Endothelial cell of umbilical vein (primary cell): Measurements from ENCODE around the gene GFER. TPM values are rescaled to one million over a fixed set of nuclear protein-coding genes. Genes with fewer than 3 reads are reported as not detected.

Experiments used
- BruUV-seq: library from RNA; stranded (reverse); fragments of 400-500 nt; replicated peaks from 2 replicates; lab custom pipeline; 2021; lab: Mats Ljungman, UMichigan
- CTCF ChIA-PET: fragments of 300-600, 350-600 bp; sonication (Branson Sonifier 250); formaldehyde crosslinking; loops from one replicate; lab custom pipeline; 2021; ENCODE audit warnings: antibody characterized with exemption, inconsistent platforms; lab: Charles Lee
- POLR2A ChIA-PET: fragments of 300-600, 350-600 bp; sonication (Branson Sonifier 250); formaldehyde crosslinking; loops from one replicate; lab custom pipeline; 2021; ENCODE audit warnings: antibody characterized with exemption, inconsistent platforms; lab: Charles Lee
- DNase-seq: peaks from one replicate; pipeline ENCODE4 v3.0.0-alpha.2; 2011; ENCODE audit warnings: low read depth, low spot score
- FAIRE-seq: peaks from 2 replicates; lab custom pipeline; 2011; peaks lifted over from hg19 to GRCh38; lab: Jason Lieb, UNC
- H2AFZ ChIP-seq: 2 replicates; pipeline ENCODE4 v1.6.0; 2012; ENCODE audit warnings: low read depth, low read length, control low read depth, inconsistent platforms
- H3K27ac ChIP-seq: 2 replicates; pipeline ENCODE4 v1.5.1; 2011; ENCODE audit warnings: low read depth, mild to moderate bottlenecking, control low read depth, low read length, moderate library complexity; ENCODE audit not compliant: insufficient read depth
- H3K27me3 ChIP-seq, 2 experiments: 2 replicates each; pipeline versions ENCODE4 v1.6.0 to v1.6.1; 2011; ENCODE audit warnings: low read length in 2 of 2, mixed read lengths in 1 of 2; ENCODE audit not compliant: control insufficient read depth in 2 of 2, insufficient read depth in 2 of 2
- H3K36me3 ChIP-seq, 2 experiments: 2 replicates in 1 of 2; 3 replicates in 1 of 2; pipeline ENCODE4 v1.5.1; 2011; ENCODE audit warnings: low read length in 2 of 2, mild to moderate bottlenecking in 1 of 2, moderate library complexity in 1 of 2; ENCODE audit not compliant: control insufficient read depth in 2 of 2, insufficient read depth in 2 of 2; ENCODE audit errors: extremely low read depth in 1 of 2
- H3K4me1 ChIP-seq: 3 replicates; pipeline ENCODE4 v1.5.1; 2011; ENCODE audit warnings: mild to moderate bottlenecking, low read length; ENCODE audit not compliant: control insufficient read depth, insufficient read depth; ENCODE audit errors: extremely low read depth
- H3K4me2 ChIP-seq: 2 replicates; pipeline ENCODE4 v1.6.1; 2011; ENCODE audit warnings: low read length, control low read depth, mixed read lengths; ENCODE audit not compliant: insufficient read depth
- H3K4me3 ChIP-seq, 3 experiments: fragments of 200-600 bp in 1 of 3; sonication (generic), shearing (Covaris generic) in 1 of 3; replicated peaks in 1 of 3; 2 replicates each; pipeline ENCODE4 v1.5.1; 2011 to 2016; ENCODE audit warnings: control low read depth in 3 of 3, low read length in 3 of 3, mild to moderate bottlenecking in 2 of 3, inconsistent platforms in 1 of 3, low read depth in 1 of 3, moderate library complexity in 1 of 3; ENCODE audit not compliant: insufficient read depth in 1 of 3
- H3K79me2 ChIP-seq: 2 replicates; pipeline ENCODE4 v1.6.0; 2012; ENCODE audit warnings: low read length, inconsistent platforms; ENCODE audit not compliant: control insufficient read depth, insufficient read depth
- H3K9ac ChIP-seq: replicated peaks from 2 replicates; pipeline ENCODE3; 2011; ENCODE audit warnings: low read length, control low read depth; ENCODE audit not compliant: insufficient read depth; ENCODE audit errors: extremely low read depth
- H3K9me1 ChIP-seq: replicated peaks from 3 replicates; pipeline ENCODE4 v1.6.0; 2011; ENCODE audit warnings: mild to moderate bottlenecking, low read length; ENCODE audit not compliant: control insufficient read depth, insufficient read depth; ENCODE audit errors: extremely low read depth
- H3K9me3 ChIP-seq: replicated peaks from 2 replicates; pipeline ENCODE4 v1.5.1; 2012; ENCODE audit warnings: low read length, inconsistent platforms; ENCODE audit not compliant: control insufficient read depth, insufficient read depth
- H4K20me1 ChIP-seq: replicated peaks from 2 replicates; pipeline ENCODE3; 2011; ENCODE audit warnings: mild to moderate bottlenecking, low read length; ENCODE audit not compliant: control insufficient read depth, insufficient read depth; ENCODE audit errors: extremely low read depth
- POLR2A ChIP-seq: IDR thresholded peaks from 2 replicates; pipeline ENCODE4 v1.6.1; 2012; ENCODE audit warnings: low read depth, mild to moderate bottlenecking, control low read depth, low read length
- dilution Hi-C: fragments of 300-500 bp; cut with MboI; formaldehyde crosslinking; loops from one replicate; pipeline ENCODE4 v1.15.0; 2019; ENCODE audit warnings: low sequenced_read_pairs; ENCODE audit not compliant: extremely low pct_ligation_motif_present
- intact Hi-C: fragments of 100-400 bp; cut with micrococcal nuclease; formaldehyde crosslinking; loops from one replicate; pipeline ENCODE4 v1.10.0; 2022
- polyA plus RNA-seq, 4 experiments: library from polyadenylated mRNA; depleted of rRNA in 3 of 4; stranded (reverse) in 3 of 4; unstranded in 1 of 4; fragments of >200 nt; gene quantifications; 2 replicates each; pipeline versions ENCODE4 v1.2.1 to v1.2.3, GENCODE V29; 2011 to 2012; ENCODE audit warnings: missing spikeins in 1 of 4
- total RNA-seq: library from RNA; stranded (reverse); gene quantifications from 2 replicates; pipeline ENCODE4 v1.2.3, GENCODE V29; 2021
- TF ChIP-seq, protein P1 (sequence below): IDR thresholded peaks from 2 replicates; pipeline ENCODE4 v1.6.1; 2011; ENCODE audit not compliant: insufficient read depth, insufficient read length
- TF ChIP-seq, protein P2 (sequence below), 2 donors: IDR thresholded peaks; 1 replicate in 1 of 2; 2 replicates in 1 of 2; pipeline ENCODE4 v1.5.1; 2011; ENCODE audit warnings: low read length in 2 of 2, mild to moderate bottlenecking in 2 of 2, moderate library complexity in 2 of 2, control low read depth in 1 of 2, inconsistent platforms in 1 of 2, low read depth in 1 of 2; ENCODE audit not compliant: insufficient read depth in 1 of 2; ENCODE audit errors: extremely low read depth in 1 of 2

GFER gene
- total and polyA plus RNA-seq, 2 donors (not counting 3 experiments of a cell fraction or from before 2014, with no cell fraction given), result 13.7 to 29.9 TPM

DNA sequence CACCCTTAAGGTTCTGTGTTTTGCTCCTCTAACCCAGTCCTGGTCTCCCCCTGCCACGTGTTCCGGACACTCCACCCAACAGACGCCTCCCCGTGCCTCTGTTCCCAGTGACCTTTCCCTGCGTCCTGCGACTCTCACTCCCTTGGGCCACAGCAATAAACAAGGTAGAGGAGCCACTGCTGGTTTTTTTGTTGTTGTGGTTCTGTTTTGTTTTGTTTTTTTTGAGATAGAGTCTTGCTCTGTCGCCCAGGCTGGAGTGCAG lies 31.9 kb downstream of the GFER start:
- H3K9me1 ChIP-seq, result no peaks in the 10 kb centered on the region
- intact Hi-C loops (no loop called here), dilution Hi-C loops (no loop called here)
- TF ChIP-seq, protein P1, sequence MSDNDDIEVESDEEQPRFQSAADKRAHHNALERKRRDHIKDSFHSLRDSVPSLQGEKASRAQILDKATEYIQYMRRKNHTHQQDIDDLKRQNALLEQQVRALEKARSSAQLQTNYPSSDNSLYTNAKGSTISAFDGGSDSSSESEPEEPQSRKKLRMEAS, result no peak
- H4K20me1 ChIP-seq, result no peaks in the 10 kb centered on the region
- ChIA-PET CTCF (interaction anchor here (0.8 to 8.9 kb wide), 9 partner anchors 8 to 131 kb away, joined by 3 to 137 read pairs (median 4); no protein-coding TSS in a partner anchor), POLR2A (no interaction called here)
- peaks cover 6% of the 10 kb centered on the region for H3K4me1 ChIP-seq
- no peak overlapping the region for H3K27ac ChIP-seq
- H3K27me3 ChIP-seq, result peaks cover 4 to 11% of the 10 kb centered on the region in 2 experiments
- H3K9ac ChIP-seq, result no peak overlapping the region
- no peak overlapping the region for H3K4me3 ChIP-seq
- no peaks in the 10 kb centered on the region for H3K36me3 ChIP-seq
- BruUV-seq, result no TSS peak
- no peaks in the 10 kb centered on the region for H3K79me2 ChIP-seq
- DNase-seq, result no peak
- H3K9me3 ChIP-seq, result no peaks in the 10 kb centered on the region
- H3K4me2 ChIP-seq, result no peak overlapping the region
- no peak overlapping the region for H2AFZ ChIP-seq
- no peak for FAIRE-seq

DNA sequence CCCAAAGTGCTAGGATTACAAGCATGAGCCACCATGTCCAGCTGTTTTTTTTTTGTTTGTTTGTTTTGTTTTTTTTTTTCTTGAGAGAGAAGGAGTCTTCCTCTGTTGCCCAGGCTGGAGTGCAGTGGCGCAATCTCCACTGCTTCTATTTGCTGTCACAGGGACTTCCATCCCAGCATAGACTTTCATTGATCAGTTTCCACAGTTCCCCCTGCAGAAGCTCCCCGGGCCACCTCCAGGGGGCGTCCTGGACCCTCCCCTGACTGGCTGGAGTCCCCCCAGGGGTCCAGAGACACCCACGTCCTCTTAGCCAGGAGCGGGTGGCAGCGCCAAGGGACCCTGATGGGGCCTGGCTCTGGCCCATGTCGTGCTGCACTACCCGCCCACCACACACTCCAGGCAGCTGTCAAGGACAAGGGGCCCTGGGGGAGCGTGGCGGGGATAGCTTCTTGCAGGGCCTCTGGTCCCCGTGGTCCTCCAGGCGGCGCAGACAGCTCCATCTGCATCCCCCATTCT lies 32.5 kb downstream of the GFER start:
- no TSS peak for BruUV-seq
- POLR2A ChIA-PET, result no interaction called here

More for the DNA sequence above, 32.5 kb downstream of the GFER start:
- TF ChIP-seq, protein P2, sequence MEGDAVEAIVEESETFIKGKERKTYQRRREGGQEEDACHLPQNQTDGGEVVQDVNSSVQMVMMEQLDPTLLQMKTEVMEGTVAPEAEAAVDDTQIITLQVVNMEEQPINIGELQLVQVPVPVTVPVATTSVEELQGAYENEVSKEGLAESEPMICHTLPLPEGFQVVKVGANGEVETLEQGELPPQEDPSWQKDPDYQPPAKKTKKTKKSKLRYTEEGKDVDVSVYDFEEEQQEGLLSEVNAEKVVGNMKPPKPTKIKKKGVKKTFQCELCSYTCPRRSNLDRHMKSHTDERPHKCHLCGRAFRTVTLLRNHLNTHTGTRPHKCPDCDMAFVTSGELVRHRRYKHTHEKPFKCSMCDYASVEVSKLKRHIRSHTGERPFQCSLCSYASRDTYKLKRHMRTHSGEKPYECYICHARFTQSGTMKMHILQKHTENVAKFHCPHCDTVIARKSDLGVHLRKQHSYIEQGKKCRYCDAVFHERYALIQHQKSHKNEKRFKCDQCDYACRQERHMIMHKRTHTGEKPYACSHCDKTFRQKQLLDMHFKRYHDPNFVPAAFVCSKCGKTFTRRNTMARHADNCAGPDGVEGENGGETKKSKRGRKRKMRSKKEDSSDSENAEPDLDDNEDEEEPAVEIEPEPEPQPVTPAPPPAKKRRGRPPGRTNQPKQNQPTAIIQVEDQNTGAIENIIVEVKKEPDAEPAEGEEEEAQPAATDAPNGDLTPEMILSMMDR (IDR thresholded peaks at IDR 0.05; ENCODE audit: extremely low read depth in 1 of 2, insufficient read depth in 1 of 2, low read depth in 1 of 2, low read length in 2 of 2), result peak; percentile 55 to 66
- TF ChIP-seq, protein P1, result no peak
- no peak for TF ChIP-seq POLR2A
- no peak for DNase-seq
- Histone ChIP-seq H3K4me2 (no peak overlapping the region), H3K4me3 (no peak overlapping the region), H3K4me1 (peaks cover 6% of the 10 kb centered on the region), H2AFZ (no peak overlapping the region), H3K27me3 (peaks cover 4 to 11% of the 10 kb centered on the region in 2 experiments), H3K27ac (no peak overlapping the region), H3K9ac (no peak overlapping the region), H3K9me1 (no peaks in the 10 kb centered on the region), H3K36me3 (no peaks in the 10 kb centered on the region), H3K9me3 (no peaks in the 10 kb centered on the region), H3K79me2 (no peaks in the 10 kb centered on the region), H4K20me1 (no peaks in the 10 kb centered on the region)
- no peak for FAIRE-seq
- dilution Hi-C loops, result no loop called here
- intact Hi-C loops, result no loop called here
- CTCF ChIA-PET, result interaction anchor here (0.8 to 8.9 kb wide), 8 partner anchors 9 to 130 kb away, joined by 3 to 137 read pairs (median 4); no protein-coding TSS in a partner anchor
